Tongue (tissue), 2 donors: ENCODE data around the gene STK32A. TPM values are rescaled to one million over a fixed set of nuclear protein-coding genes. Genes with fewer than 3 reads are reported as not detected.
A peak's percentile ranks its signal among the peaks of the same experiment; 100 is the strongest.
"Not testable (repeated sequence)": the region's sequence is repeated elsewhere in the genome, so short reads cannot be mapped to it uniquely, and the experiment has no call there.

Source experiments
- DNase-seq: peaks from one replicate; pipeline ENCODE4 v3.0.0-alpha.2; 2015
- total RNA-seq: library from RNA; depleted of rRNA; stranded (reverse); fragments of >200 nt; gene quantifications from one replicate; pipeline ENCODE4 v1.2.3, GENCODE V29; 2014

Gene STK32A
- total RNA-seq, 1 donor from 2014 or later, result 0.62 TPM

GRCh38 chr5:147346006-147346561 is 111.3 kb downstream of the STK32A start:
- DNase-seq, result no peak

- no peak for DNase-seq
Measured at GRCh38 chr5:147348046-147348445, 113.2 kb downstream of the STK32A start.

- DNase-seq, result no peak
Measured at GRCh38 chr5:147348451-147348850, 113.6 kb downstream of the STK32A start.

GRCh38 chr5:147349241-147349640 is 114.4 kb downstream of the STK32A start:
- DNase-seq, result peak; percentile 27

GRCh38 chr5:147359101-147359500 is 124.3 kb downstream of the STK32A start:
- no peak for DNase-seq

DNA sequence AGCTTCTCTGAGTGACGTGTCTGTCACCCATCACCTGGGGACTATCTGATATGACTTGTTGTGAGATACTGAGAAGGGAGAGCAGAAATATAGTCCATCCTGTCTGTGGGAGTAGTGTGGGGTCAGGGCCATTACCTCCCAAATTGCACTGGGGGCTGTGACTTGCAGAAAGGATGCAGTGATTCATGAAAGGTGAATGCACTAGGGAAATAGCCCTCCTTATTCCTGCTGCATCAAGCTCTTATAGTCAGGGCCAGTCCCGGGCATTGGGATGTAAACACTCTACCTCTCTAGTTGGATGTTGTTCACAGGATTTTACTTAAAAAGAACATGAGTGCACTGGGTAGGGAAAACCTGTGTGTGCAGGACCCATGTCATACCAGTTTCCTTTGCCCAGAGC is 124.8 kb downstream of the STK32A start:
- DNase-seq, result no peak

DNA sequence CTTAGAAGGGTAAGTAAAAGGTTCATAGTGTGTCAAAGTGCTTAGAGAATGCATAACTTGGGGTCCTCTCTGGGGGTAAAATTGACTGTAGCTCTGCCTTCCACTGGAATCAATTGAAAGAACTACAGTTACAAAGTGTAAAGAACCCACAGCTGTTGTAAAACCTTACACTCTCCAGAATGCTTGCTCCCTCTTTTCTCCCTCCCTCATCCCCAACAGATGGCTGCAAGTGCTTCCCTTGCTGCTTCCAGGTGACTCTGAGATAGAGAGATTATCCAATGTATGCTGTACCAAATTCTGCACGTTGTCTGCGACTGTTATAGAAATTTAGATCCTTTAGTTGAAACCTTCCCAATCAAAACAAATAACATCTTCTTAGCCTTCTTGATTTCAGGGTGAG is 126.0 kb downstream of the STK32A start:
- peak; percentile 54 for DNase-seq

GRCh38 chr5:147361441-147362175 is 126.8 kb downstream of the STK32A start:
- DNase-seq, result no peak

DNA sequence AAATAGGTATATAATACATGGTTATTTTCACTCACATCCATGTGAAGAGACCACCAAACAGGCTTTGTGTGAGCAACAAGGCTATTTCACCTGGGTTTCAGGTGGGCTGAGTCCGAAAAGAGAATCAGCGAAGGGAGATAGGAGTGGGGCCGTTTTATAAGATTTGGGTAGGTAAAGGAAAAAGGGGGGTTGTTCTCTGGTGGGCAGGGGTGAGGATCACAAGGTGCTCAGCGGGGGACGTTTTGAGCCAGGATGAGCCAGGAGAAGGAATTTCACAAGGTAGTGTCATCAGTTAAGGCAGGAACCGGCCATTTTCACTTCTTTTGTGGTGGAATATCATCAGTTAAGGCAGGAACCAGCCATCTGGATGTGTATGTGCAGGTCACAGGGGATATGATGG is 132.6 kb downstream of the STK32A start:
- not testable (repeated sequence) for DNase-seq

DNA sequence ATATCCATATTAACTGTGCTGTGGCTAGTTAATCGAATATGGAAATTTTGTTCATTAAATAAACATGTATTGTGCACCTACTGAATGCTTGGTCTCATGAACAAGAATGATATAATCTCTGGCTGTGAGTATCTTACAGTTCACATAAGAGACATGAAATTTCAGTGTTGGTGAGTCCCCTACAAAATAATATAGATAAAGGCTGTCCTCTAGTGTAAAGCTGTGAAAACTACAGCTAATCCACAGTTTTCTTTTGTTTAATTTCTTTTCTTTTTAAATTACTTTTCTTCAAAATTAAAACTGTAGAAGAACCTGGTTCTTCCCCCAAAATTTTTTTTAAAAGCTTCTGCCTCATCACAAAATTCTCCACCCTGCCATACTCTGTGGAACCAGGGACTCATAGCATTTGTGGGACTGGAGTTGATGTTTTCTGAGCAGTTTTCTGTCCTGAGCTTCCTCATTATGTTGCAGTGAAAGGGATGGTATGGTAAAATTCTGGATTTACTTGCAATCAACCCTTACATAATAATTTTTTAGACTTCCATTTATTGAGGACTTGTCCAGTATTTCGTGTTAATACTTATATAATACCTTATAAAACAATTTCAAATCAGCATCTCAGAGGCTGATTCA is 135.0 kb downstream of the STK32A start:
- peak; percentile 27 for DNase-seq

DNA sequence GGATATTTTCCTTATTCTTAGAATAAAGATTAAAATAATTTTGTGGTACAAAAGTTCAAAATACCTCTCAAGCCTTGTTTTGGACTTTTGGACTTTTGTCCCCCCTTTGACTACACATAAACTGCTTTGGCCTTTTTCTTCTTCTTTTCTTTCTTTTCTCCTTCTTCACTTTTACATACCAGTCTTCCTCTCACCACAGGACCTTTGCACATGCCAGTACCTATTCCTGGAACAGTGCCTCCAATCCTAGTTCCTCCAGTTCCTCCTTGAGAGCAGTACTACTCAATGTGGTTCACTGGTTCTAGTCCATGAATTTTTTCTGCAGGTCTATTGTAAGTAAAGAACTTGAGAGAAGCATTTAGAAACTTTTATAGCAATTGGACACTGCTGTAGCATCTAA is 136.5 kb downstream of the STK32A start:
- DNase-seq, result no peak

DNA sequence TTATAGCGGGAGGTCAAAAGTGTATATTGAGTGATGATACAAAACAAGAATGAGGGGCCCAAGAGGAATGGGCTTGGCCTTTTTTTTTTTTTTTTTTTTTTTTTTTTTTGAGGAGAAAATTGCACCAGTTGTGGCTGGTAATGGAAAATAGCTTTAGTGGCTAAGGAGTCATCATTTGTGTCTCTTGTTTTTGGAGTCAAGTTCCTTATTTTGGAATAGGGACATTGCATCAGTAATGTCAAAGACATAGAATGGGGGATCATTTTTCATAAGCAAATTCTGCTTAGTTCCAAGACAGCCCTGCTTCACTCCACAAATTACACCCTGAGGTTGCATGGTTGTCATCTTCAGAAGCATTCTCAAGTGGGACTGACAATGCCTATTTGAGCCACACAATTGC is 137.4 kb downstream of the STK32A start:
- DNase-seq, result no peak

- DNase-seq, result no peak
Measured at GRCh38 chr5:147373328-147373727, 138.5 kb downstream of the STK32A start.

DNA sequence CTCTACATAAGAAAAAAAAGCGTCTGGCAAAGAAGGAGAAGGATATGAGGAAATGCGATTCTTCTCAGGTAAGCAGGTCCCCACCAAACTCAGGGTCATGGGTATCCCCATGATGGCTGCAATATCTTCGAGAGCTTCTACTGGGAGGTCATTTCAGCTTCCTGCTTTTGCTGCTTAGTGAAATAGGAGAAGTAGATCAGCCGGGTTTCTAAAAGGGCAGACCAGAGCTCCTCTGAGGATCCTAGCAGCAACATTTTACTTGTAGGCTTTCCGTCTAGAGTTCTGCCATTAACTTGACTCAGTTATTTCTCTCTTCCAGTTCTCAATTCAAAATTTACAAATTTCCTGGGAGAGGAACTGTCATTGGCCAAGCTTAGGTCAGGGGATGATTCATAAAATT is 140.3 kb downstream of the STK32A start:
- DNase-seq, result no peak

GRCh38 chr5:147377682-147378081 is 142.9 kb downstream of the STK32A start:
- no peak for DNase-seq

DNA sequence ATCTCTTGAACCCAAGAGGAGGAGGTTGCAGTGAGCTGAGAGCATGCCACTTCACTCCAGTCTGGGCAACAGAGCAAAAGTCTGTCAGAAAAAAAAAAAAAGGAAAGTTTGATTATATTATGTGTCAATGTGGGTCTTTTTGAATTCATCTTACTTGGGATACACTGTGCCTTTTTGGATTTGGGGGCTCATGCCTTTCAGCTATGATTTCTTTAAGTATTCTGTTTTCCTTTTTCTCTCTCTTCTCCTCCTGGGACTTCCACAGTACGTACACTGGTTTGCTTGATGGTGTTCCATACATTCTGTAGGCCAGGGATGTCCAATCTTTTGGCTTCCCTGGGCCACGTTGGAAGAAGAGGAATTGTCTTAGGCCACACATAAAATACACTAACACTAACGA is 146.7 kb downstream of the STK32A start:
- no peak for DNase-seq

DNA sequence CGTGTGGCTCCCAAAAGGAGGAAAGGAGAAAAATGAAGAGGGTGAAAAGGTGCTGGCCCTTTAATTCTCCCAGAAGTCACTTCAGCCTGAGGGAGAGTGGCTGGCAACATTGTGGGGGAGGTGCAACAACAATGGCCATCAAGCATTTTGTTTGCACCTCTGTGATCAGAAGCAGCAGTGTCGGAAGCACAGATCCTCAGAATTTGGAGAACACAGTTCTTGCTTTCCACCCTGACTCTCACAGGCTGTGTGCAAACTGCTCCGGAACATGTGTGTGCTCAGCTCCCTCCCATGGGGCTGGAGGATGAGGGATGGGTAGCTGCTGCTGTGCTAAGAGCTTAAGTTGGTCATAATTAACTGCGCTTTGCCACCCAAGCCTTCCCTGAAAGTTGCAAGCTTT is 147.9 kb downstream of the STK32A start:
- DNase-seq, result no peak

DNA sequence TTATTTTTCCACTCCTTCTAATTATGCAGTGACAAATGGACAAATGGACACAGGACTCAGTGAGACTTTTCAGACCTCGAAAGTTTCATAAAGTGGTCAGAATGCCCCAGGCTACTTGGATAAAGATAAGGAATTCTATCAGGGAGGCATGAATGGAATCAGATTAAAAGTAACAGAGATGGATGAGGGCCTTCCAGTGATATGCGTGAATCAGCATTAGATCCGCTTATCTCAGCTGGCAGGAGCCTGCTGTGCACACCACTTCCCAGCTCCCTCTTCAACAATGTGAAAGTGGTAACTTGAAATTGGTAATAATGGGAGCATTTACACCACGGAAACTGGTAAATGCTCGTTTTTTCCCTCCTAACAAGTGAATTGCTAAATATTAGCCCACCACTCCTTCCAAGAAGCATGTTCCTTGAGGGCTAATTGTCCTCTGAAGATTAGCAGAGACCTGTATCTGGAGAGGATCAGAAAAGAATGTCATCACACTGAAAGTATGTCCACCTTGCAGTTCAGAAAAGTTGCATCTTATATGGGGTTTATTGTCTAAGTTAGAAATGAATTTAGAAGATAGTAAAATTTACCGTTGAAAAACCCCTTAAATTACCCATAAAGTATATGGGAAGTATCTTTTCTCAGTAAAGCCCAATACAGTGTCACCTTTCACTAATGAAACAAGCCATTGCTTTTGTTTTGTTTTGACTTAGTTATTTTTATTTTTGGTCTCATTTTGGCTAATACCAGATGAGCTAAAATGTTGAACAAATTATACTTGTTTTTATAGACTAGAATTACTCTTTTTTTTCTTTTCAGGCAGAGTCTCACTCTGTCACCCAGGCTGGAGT is 149.7 kb downstream of the STK32A start:
- no peak for DNase-seq

DNA sequence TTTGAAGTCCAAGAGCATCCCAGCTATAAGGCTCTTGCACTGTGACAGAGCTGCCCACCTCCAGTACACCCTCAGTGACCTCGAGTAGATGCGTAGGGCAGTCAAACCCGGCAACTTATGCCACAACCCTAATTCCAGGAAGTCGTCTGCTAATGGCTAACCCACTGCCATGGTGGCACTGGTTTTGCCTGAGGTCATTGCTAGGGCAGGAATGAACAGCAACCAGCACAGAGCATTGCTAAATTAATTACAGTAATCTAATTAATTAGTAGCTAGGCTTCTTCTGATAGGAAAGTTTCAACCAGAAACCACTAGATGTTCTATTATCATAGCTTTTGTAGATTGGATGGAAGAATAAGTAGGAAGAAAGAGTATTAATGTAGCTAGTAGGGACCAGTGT is 152.3 kb downstream of the STK32A start:
- DNase-seq, result no peak

- DNase-seq, result no peak
Measured at GRCh38 chr5:147388184-147389108, 153.6 kb downstream of the STK32A start.

DNA sequence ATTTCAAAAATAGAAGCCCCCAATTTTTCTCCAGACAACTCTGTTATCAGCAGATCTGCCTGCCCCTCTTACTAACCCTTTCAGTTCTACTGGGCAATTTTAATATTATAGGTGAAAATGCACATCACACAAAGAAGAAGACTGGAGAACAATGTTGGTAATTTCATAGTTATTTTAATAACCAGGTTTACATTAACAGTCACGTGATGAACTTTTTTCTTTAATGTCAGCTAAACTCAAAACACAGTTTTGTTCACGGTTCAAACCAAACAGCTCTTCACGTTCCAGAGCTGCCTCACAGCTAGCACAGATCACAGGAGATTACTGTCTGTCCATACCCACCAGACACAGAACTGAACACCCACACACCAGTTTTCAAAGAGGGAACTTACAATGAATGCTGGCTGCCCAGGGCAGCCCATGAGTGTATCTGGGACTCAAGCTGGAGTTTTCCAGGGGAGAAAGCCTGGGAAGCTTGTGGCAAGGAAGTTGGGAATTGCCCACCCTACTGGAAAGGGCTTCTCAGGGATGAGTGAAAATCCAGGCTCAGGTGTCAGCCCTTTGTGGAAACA is 155.9 kb downstream of the STK32A start:
- no peak for DNase-seq
